SU-DHL-6 (cell line): ENCODE results near the gene ZNF280B.

ENCODE experiments used
- EZH2phosphoT487 ChIP-seq: fragments of 200-600 bp; sonication (generic), shearing (Covaris generic); conservative IDR thresholded peaks from 2 replicates; pipeline ENCODE4 v1.6.1; 2018; ENCODE audit warnings: mild to moderate bottlenecking, antibody characterized with exemption, low read length, moderate library complexity, mixed read lengths
- TF ChIP-seq, protein P1 (sequence below): fragments of 200-600 bp; sonication (generic); IDR thresholded peaks from one replicate; pipeline ENCODE4 v1.5.1; 2017; ENCODE audit warnings: antibody characterized with exemption, mild to moderate bottlenecking, low read length, moderate library complexity; ENCODE audit not compliant: insufficient read depth, poor library complexity, severe bottlenecking

- no peak for TF ChIP-seq EZH2phosphoT487
- TF ChIP-seq, protein P1, sequence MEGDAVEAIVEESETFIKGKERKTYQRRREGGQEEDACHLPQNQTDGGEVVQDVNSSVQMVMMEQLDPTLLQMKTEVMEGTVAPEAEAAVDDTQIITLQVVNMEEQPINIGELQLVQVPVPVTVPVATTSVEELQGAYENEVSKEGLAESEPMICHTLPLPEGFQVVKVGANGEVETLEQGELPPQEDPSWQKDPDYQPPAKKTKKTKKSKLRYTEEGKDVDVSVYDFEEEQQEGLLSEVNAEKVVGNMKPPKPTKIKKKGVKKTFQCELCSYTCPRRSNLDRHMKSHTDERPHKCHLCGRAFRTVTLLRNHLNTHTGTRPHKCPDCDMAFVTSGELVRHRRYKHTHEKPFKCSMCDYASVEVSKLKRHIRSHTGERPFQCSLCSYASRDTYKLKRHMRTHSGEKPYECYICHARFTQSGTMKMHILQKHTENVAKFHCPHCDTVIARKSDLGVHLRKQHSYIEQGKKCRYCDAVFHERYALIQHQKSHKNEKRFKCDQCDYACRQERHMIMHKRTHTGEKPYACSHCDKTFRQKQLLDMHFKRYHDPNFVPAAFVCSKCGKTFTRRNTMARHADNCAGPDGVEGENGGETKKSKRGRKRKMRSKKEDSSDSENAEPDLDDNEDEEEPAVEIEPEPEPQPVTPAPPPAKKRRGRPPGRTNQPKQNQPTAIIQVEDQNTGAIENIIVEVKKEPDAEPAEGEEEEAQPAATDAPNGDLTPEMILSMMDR = no peak
These were observed 21.5 kb downstream of the ZNF280B start for GRCh38 chr22:22487059-22487458.
